NCI-H1417 treated with DMSO at 0.1 percent for 48 hours (cell line): ENCODE data around the gene ZNF577.

Experiments used
- DNase-seq: peaks from one replicate; lab custom pipeline; 2025; lab: John Stamatoyannopoulos, UW

The ZNF577 gene

GRCh38 chr19:51861870-51862622 is 25.7 kb downstream of the ZNF577 start:
- DNase-seq, result no peak

- DNase-seq, result no peak
Measured at GRCh38 chr19:51837145-51837544, 50.6 kb downstream of the ZNF577 start.

- DNase-seq, result no peak
Measured at GRCh38 chr19:51830274-51830673, 57.5 kb downstream of the ZNF577 start.

- no peak for DNase-seq
Measured at GRCh38 chr19:51824281-51825005, 63.3 kb downstream of the ZNF577 start.

GRCh38 chr19:51822946-51823345 is 64.8 kb downstream of the ZNF577 start:
- no peak for DNase-seq

- no peak for DNase-seq
Measured at GRCh38 chr19:51822325-51822724, 65.4 kb downstream of the ZNF577 start.

GRCh38 chr19:51821921-51822320 is 65.8 kb downstream of the ZNF577 start:
- no peak for DNase-seq

GRCh38 chr19:51821456-51821855 is 66.3 kb downstream of the ZNF577 start:
- no peak for DNase-seq
